Suprapubic skin (tissue), 4 donors: Measurements from ENCODE around the gene LRMDA. TPM values are rescaled to one million over a fixed set of nuclear protein-coding genes. Genes with fewer than 3 reads are reported as not detected.

ENCODE experiments used
- DNase-seq, 2 donors: peaks; one replicate each; pipeline ENCODE4 v3.0.0-alpha.2; 2019; ENCODE audit warnings: low spot score in 2 of 2
- H3K27ac ChIP-seq: fragments of 200-600 bp; sonication (generic); one replicate; pipeline ENCODE4 v1.5.1; 2019
- H3K27me3 ChIP-seq: fragments of 200-600 bp; sonication (generic); one replicate; pipeline ENCODE4 v1.5.1; 2019
- H3K36me3 ChIP-seq: fragments of 200-600 bp; sonication (generic); one replicate; pipeline ENCODE4 v1.5.1; 2019
- H3K4me1 ChIP-seq: fragments of 200-600 bp; sonication (generic); one replicate; pipeline ENCODE4 v1.5.1; 2019
- H3K4me3 ChIP-seq: fragments of 200-600 bp; sonication (generic); one replicate; pipeline ENCODE4 v1.5.1; 2019; ENCODE audit warnings: mild to moderate bottlenecking
- H3K9me3 ChIP-seq: fragments of 200-600 bp; sonication (generic); one replicate; pipeline ENCODE4 v1.5.1; 2019
- EP300 ChIP-seq: sonication (generic); formaldehyde crosslinking; IDR thresholded peaks from one replicate; pipeline ENCODE4 v1.6.1; 2017; ENCODE audit warnings: antibody characterized with exemption
- POLR2A ChIP-seq, 2 donors: fragments of 450-650 bp; IDR thresholded peaks; one replicate each; pipeline ENCODE4 v1.6.1; 2017; ENCODE audit warnings: antibody characterized with exemption in 2 of 2, mild to moderate bottlenecking in 2 of 2, moderate library complexity in 2 of 2
- POLR2AphosphoS5 ChIP-seq, 3 donors: sonication (generic); formaldehyde crosslinking; IDR thresholded peaks; one replicate each; pipeline ENCODE4 v1.6.1; 2017; ENCODE audit warnings: antibody characterized with exemption in 3 of 3
- WGBS: methylation state at CpG from one replicate; pipeline ENCODE4 v1.1.5; 2018; 5-methylcytosine and 5-hydroxymethylcytosine counted together
- total RNA-seq, 4 donors: library from RNA; depleted of rRNA; stranded (reverse); fragments of >200 nt; gene quantifications; one replicate each; pipeline ENCODE4 v1.1.0, GENCODE V29; 2016
- TF ChIP-seq, protein P1 (sequence below), 2 donors: fragments of 200-600 bp in 1 of 2; fragments of 450-650 bp in 1 of 2; sonication (generic) in 1 of 2; IDR thresholded peaks; one replicate each; pipeline ENCODE4 v1.5.1; 2016 to 2019; ENCODE audit warnings: antibody characterized with exemption in 2 of 2, mild to moderate bottlenecking in 1 of 2, moderate library complexity in 1 of 2

The LRMDA gene
- total RNA-seq, 4 donors from 2014 or later: 0.10 to 2.9 (median 1.9) TPM; not detected in 1

GRCh38 chr10:76350583-76350982, 919.2 kb downstream of the LRMDA start:
- Histone ChIP-seq H3K9me3 (no peaks in the 10 kb centered on the region), H3K27ac (no peak overlapping the region), H3K27me3 (no peaks in the 10 kb centered on the region), H3K4me3 (no peak overlapping the region), H3K4me1 (no peaks in the 10 kb centered on the region), H3K36me3 (no peaks in the 10 kb centered on the region)
- 58% methylated on average over 4 of the region's 4 CpGs for WGBS
- DNase-seq: no peak
- no peak for TF ChIP-seq POLR2AphosphoS5 (IDR thresholded peaks at IDR 0.05)

GRCh38 chr10:76352300-76352699, 920.9 kb downstream of the LRMDA start:
- no peaks in the 10 kb centered on the region for H3K9me3 ChIP-seq
- no peak for TF ChIP-seq POLR2AphosphoS5 (IDR thresholded peaks at IDR 0.05)
- no peaks in the 10 kb centered on the region for H3K27me3 ChIP-seq
- WGBS: 91% methylated on average over 5 of the region's 5 CpGs
- no peaks in the 10 kb centered on the region for H3K36me3 ChIP-seq
- DNase-seq: no peak
- H3K27ac ChIP-seq: no peak overlapping the region
- no peaks in the 10 kb centered on the region for H3K4me1 ChIP-seq
- H3K4me3 ChIP-seq: no peak overlapping the region

- 47% methylated on average over 6 of the region's 6 CpGs for WGBS
- H3K36me3 ChIP-seq: no peaks in the 10 kb centered on the region
- no peaks in the 10 kb centered on the region for H3K27me3 ChIP-seq
- H3K4me3 ChIP-seq: no peak overlapping the region
- H3K27ac ChIP-seq: no peak overlapping the region
- DNase-seq: no peak
- no peaks in the 10 kb centered on the region for H3K9me3 ChIP-seq
- peaks cover 2% of the 10 kb centered on the region for H3K4me1 ChIP-seq
- TF ChIP-seq POLR2A (IDR thresholded peaks at IDR 0.05): no peak
- TF ChIP-seq, protein P1, sequence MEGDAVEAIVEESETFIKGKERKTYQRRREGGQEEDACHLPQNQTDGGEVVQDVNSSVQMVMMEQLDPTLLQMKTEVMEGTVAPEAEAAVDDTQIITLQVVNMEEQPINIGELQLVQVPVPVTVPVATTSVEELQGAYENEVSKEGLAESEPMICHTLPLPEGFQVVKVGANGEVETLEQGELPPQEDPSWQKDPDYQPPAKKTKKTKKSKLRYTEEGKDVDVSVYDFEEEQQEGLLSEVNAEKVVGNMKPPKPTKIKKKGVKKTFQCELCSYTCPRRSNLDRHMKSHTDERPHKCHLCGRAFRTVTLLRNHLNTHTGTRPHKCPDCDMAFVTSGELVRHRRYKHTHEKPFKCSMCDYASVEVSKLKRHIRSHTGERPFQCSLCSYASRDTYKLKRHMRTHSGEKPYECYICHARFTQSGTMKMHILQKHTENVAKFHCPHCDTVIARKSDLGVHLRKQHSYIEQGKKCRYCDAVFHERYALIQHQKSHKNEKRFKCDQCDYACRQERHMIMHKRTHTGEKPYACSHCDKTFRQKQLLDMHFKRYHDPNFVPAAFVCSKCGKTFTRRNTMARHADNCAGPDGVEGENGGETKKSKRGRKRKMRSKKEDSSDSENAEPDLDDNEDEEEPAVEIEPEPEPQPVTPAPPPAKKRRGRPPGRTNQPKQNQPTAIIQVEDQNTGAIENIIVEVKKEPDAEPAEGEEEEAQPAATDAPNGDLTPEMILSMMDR (IDR thresholded peaks at IDR 0.05): no peak
- TF ChIP-seq POLR2AphosphoS5 (IDR thresholded peaks at IDR 0.05): no peak
- no peak for TF ChIP-seq EP300
Measured at GRCh38 chr10:76353237-76353851, 921.9 kb downstream of the LRMDA start.

DNA sequence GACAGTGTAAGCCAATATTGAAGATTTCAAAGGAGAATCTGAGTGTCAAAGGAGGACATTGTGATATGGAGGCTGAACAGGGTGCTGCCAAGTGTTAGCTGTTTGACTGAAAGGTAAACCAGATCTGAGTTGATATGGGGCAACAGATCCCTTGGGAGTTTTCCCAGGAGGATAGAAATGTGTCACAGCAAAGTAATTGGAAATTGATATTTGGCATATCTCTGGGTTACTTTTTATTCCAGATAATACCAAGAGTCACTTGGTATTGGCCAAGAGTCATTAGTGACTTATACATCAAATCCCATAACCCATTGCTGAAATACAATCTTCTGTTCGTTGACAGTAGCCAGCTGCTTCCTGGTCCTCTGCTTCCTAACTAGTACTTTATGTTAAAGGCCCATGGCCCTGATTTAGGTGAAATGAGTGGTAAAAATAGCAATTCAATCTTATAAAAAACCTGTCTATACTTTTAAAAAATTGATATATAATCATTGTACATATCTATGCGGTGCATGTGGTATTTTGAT, 922.9 kb downstream of the LRMDA start:
- TF ChIP-seq, protein P1 (IDR thresholded peaks at IDR 0.05): no peak
- TF ChIP-seq POLR2AphosphoS5 (IDR thresholded peaks at IDR 0.05) (no peak), EP300 (no peak), POLR2A (IDR thresholded peaks at IDR 0.05) (no peak)
- no peak for DNase-seq
- H3K27me3 ChIP-seq: no peaks in the 10 kb centered on the region
- no peaks in the 10 kb centered on the region for H3K9me3 ChIP-seq
- H3K27ac ChIP-seq: no peak overlapping the region
- no peaks in the 10 kb centered on the region for H3K36me3 ChIP-seq
- H3K4me1 ChIP-seq: peaks cover 2% of the 10 kb centered on the region
- WGBS: 86% methylated on average over 2 of the region's 2 CpGs
- H3K4me3 ChIP-seq: no peak overlapping the region

DNA sequence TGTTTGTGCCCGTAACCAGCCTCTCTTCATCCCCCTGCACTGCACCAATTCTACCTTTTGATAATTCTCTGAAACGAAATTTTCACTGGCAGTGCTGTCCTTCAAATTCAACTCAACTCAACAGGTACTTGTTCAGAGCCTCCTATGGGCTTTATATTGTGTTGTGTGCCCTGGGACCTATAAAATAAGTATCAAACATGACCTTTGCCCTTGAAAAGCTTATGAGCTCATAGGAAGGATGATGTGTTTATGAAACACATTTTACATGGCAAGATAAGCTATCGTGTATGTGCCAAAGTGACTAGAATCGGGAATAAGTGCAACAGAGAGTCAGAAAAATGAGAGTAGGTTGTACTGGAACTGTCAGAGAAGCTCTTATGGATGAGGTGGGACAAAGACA, 923.5 kb downstream of the LRMDA start:
- Histone ChIP-seq H3K27ac (no peak overlapping the region), H3K36me3 (no peaks in the 10 kb centered on the region), H3K9me3 (no peaks in the 10 kb centered on the region), H3K27me3 (no peaks in the 10 kb centered on the region), H3K4me3 (no peak overlapping the region), H3K4me1 (peaks cover 2% of the 10 kb centered on the region)
- TF ChIP-seq POLR2AphosphoS5 (IDR thresholded peaks at IDR 0.05): no peak
- TF ChIP-seq, protein P1 (IDR thresholded peaks at IDR 0.05): no peak
- TF ChIP-seq EP300: no peak
- TF ChIP-seq POLR2A (IDR thresholded peaks at IDR 0.05): no peak
- DNase-seq: no peak
- WGBS: 85% methylated on average over 4 of the region's 4 CpGs

GRCh38 chr10:76356557-76356956, 925.1 kb downstream of the LRMDA start:
- Histone ChIP-seq H3K4me3 (no peak overlapping the region), H3K9me3 (no peaks in the 10 kb centered on the region), H3K27ac (no peak overlapping the region), H3K36me3 (no peaks in the 10 kb centered on the region), H3K27me3 (no peaks in the 10 kb centered on the region), H3K4me1 (peaks cover 2% of the 10 kb centered on the region)
- 86% methylated on average over 4 of the region's 4 CpGs for WGBS
- TF ChIP-seq POLR2AphosphoS5 (IDR thresholded peaks at IDR 0.05): no peak
- TF ChIP-seq, protein P1 (IDR thresholded peaks at IDR 0.05): no peak
- no peak for TF ChIP-seq POLR2A (IDR thresholded peaks at IDR 0.05)
- no peak for TF ChIP-seq EP300
- DNase-seq: no peak
